Heart right ventricle (tissue), 16 donors: ENCODE results near the gene THAP6. TPM values are rescaled to one million over a fixed set of nuclear protein-coding genes. Genes with fewer than 3 reads are reported as not detected.

Experiments used
- ATAC-seq, 8 donors: fragments of 200-7000 bp; cut with Tn5 transposase; one replicate each; pipeline ENCODE4 v1.9.1; 2020; ENCODE audit warnings: mild to moderate bottlenecking in 8 of 8, moderate library complexity in 8 of 8, moderate number of reproducible peaks in 1 of 8
- DNase-seq, 2 donors: peaks; one replicate each; pipeline ENCODE4 v3.0.0-alpha.2; 2020
- H3K27ac ChIP-seq, 10 donors: fragments of 200-600 bp; sonication (generic) in 2 of 10; one replicate each; pipeline versions ENCODE4 v1.5.0 to v1.8.0; 2020 to 2022; ENCODE audit warnings: mild to moderate bottlenecking in 3 of 10
- H3K27me3 ChIP-seq, 7 donors: fragments of 200-600 bp; one replicate each; pipeline ENCODE4 v1.8.0; 2021 to 2022; ENCODE audit warnings: mild to moderate bottlenecking in 2 of 7
- H3K36me3 ChIP-seq, 9 donors: fragments of 200-600 bp; sonication (generic) in 1 of 9; one replicate each; pipeline versions ENCODE4 v1.5.0 to v1.8.0; 2020 to 2022; ENCODE audit warnings: mild to moderate bottlenecking in 2 of 9
- H3K4me1 ChIP-seq, 9 donors: fragments of 200-600 bp; sonication (generic) in 1 of 9; one replicate each; pipeline versions ENCODE4 v1.5.0 to v1.8.0; 2020 to 2022; ENCODE audit warnings: mild to moderate bottlenecking in 4 of 9
- H3K4me3 ChIP-seq, 10 donors: fragments of 200-600 bp; sonication (generic) in 2 of 10; one replicate each; pipeline versions ENCODE4 v1.5.0 to v1.8.0; 2020 to 2022; ENCODE audit warnings: mild to moderate bottlenecking in 7 of 10, moderate library complexity in 2 of 10
- H3K9me3 ChIP-seq, 11 donors: fragments of 200-600 bp in 10 of 11; sonication (generic) in 2 of 11; one replicate each; pipeline versions ENCODE4 v1.5.0 to v1.8.0; 2013 to 2022; ENCODE audit warnings: mild to moderate bottlenecking in 2 of 11, control low read depth in 1 of 11, moderate library complexity in 1 of 11
- CTCF ChIP-seq, 9 donors: fragments of 200-600 bp; sonication (generic) in 2 of 9; IDR thresholded peaks; one replicate each; pipeline versions ENCODE4 v1.5.0 to v1.8.0; 2021 to 2022; ENCODE audit warnings: antibody characterized with exemption in 9 of 9, mild to moderate bottlenecking in 5 of 9, moderate library complexity in 1 of 9
- WGBS, 2 donors: extraction: QIAGEN DNeasy Blood & Tissue Kit; methylation state at CpG; one replicate each; pipeline ENCODE4 v1.1.7; 2013; ENCODE audit warnings: inconsistent platforms in 1 of 2; 5-methylcytosine and 5-hydroxymethylcytosine counted together
- intact Hi-C, 10 donors: fragments of 100-400 bp; cut with DNase I; formaldehyde crosslinking; loops; one replicate each; pipeline versions ENCODE4 v1.11.1 to v1.14.2; 2022
- polyA plus RNA-seq, 2 donors: library from polyadenylated mRNA; stranded (reverse); fragments of 200-250 nt; gene quantifications; one replicate each; pipeline ENCODE4 v1.2.3, GENCODE V29; 2013
- total RNA-seq, 10 donors: library from RNA; stranded (reverse); fragmentation: NEBNext Ultra II Directional in 3 of 10; extraction: Animal tissue kit (Norgen Biotek cat#: 25700) in 3 of 10; gene quantifications; one replicate each; pipeline versions ENCODE4 v1.2.1 to v1.2.4, GENCODE V29; 2021 to 2023
- donor health status: Arrhythmogenic right ventricular cardiomyopathy.
- donor health status: ischemic (EF 13 %, LVEDD 7.1; RV severe dilation, severe dysfunction).
- donor health status: healthy with polysubstance abuse.
- donor health status: DM: no; HTN: yes; CAD: no.
- donor health status: DM: no; HTN: no; CAD: no.
- donor health status: ischemic (EF 25% LVEDD 6.9; RV normal size, moderate dysfunction).
- donor health status: ischemic (EF 25% LVEDD 5.7; RV mildly dilated, moderate dysfunction).
- donor health status: healthy.
- donor health status: DM: yes; HTN: yes; CAD: no.
- donor health status: Ischemic cardiomyopathy.
- donor health status: ischemic (EF 35%, LVEDD 5.7; RV mildly dilated, moderate dysfunction).
- donor health status: nonischemic (EF 11% LVEDD 7.7; RV severe dilation, severe dysfunction).
- donor health status: DM: yes; HTN: yes; CAD: no.
- donor health status: PGD.
- donor health status: ischemic (EF 29% LVEDD 5.4; RV normal size, mild dysfunction).
- donor health status: nonischemic (EF 23%, LVEDD 6.1; RV moderate dilation, normal function).

THAP6 gene
- total and polyA plus RNA-seq, 12 donors: 4.0 to 21.7 (median 18.2) TPM

- ATAC-seq: no peak
- WGBS, 2 donors: 94 to 95% methylated on average over 3 of the region's 3 CpGs
- no peak overlapping the region for H3K27ac ChIP-seq
- H3K36me3 ChIP-seq: peaks cover 0 to 40% (median 4%) of the 10 kb centered on the region in 9 donors
- H3K4me1 ChIP-seq: peaks cover 0 to 5% (median 0%) of the 10 kb centered on the region in 9 donors
- intact Hi-C loops: no loop called here
- no peak for DNase-seq
- no peak for TF ChIP-seq CTCF (IDR thresholded peaks at IDR 0.05)
- no peak overlapping the region for H3K4me3 ChIP-seq
- no peaks in the 10 kb centered on the region for H3K9me3 ChIP-seq
- H3K27me3 ChIP-seq: no peaks in the 10 kb centered on the region
Measured at GRCh38 chr4:75544870-75545269, 30.6 kb downstream of the THAP6 start.

- TF ChIP-seq CTCF (IDR thresholded peaks at IDR 0.05): no peak
- Histone ChIP-seq H3K27me3 (no peaks in the 10 kb centered on the region), H3K4me3 (no peak overlapping the region), H3K36me3 (peaks cover 0 to 34% (median 4%) of the 10 kb centered on the region in 9 donors), H3K27ac (no peak overlapping the region), H3K4me1 (peaks cover 0 to 5% (median 0%) of the 10 kb centered on the region in 9 donors), H3K9me3 (no peaks in the 10 kb centered on the region)
- intact Hi-C loops: no loop called here
- no peak for DNase-seq
- ATAC-seq: no peak
- WGBS, 2 donors: 92 to 93% methylated on average over 5 of the region's 5 CpGs
Measured at GRCh38 chr4:75545526-75545925, 31.3 kb downstream of the THAP6 start.

GRCh38 chr4:75547647-75548387, 33.5 kb downstream of the THAP6 start:
- H3K9me3 ChIP-seq: no peaks in the 10 kb centered on the region
- TF ChIP-seq CTCF (IDR thresholded peaks at IDR 0.05): no peak
- intact Hi-C loops: no loop called here
- H3K4me3 ChIP-seq: no peak overlapping the region
- 60 to 67% methylated on average over 15 of the region's 15 CpGs for whole genome bisulfite sequencing, 2 donors
- DNase-seq: peak; percentile 12 to 35
- peaks cover 0 to 30% (median 4%) of the 10 kb centered on the region in 9 donors for H3K36me3 ChIP-seq
- no peak overlapping the region for H3K27ac ChIP-seq
- peak in 1 of 8 donors; percentile 31 for ATAC-seq
- H3K4me1 ChIP-seq: peaks cover 0 to 5% (median 0%) of the 10 kb centered on the region in 9 donors
- no peaks in the 10 kb centered on the region for H3K27me3 ChIP-seq

GRCh38 chr4:75549019-75549418, 34.7 kb downstream of the THAP6 start:
- intact Hi-C loops: no loop called here
- no peak for DNase-seq
- peaks cover 0 to 18% (median 4%) of the 10 kb centered on the region in 9 donors for H3K36me3 ChIP-seq
- no peaks in the 10 kb centered on the region for H3K27me3 ChIP-seq
- H3K4me1 ChIP-seq: peaks cover 0 to 5% (median 0%) of the 10 kb centered on the region in 9 donors
- no peak for TF ChIP-seq CTCF (IDR thresholded peaks at IDR 0.05)
- H3K4me3 ChIP-seq: no peak overlapping the region
- H3K9me3 ChIP-seq: no peaks in the 10 kb centered on the region
- 90 to 93% methylated on average over 2 of the region's 2 CpGs for WGBS, 2 donors
- ATAC-seq: no peak
- H3K27ac ChIP-seq: no peak overlapping the region
